ENCODE data around the gene SPAST. TPM values are rescaled to one million over a fixed set of nuclear protein-coding genes. Genes with fewer than 3 reads are reported as not detected.

SPAST gene
- total and polyA plus RNA-seq, 12 donors: 2.4 to 10.9 (median 9.1) TPM

GRCh38 chr2:32061430-32061829, 1.9 kb upstream of the SPAST start:
- Histone ChIP-seq H3K27ac (peak overlapping the region in 1 of 10 donors; percentile 90), H3K4me3 (no peak overlapping the region), H3K4me1 (peaks cover 0 to 32% (median 21%) of the 10 kb centered on the region in 9 donors), H3K9me3 (no peaks in the 10 kb centered on the region), H3K36me3 (peaks cover 0 to 6% (median 0%) of the 10 kb centered on the region in 9 donors), H3K27me3 (no peaks in the 10 kb centered on the region)
- ATAC-seq: no peak
- TF ChIP-seq, protein P1, sequence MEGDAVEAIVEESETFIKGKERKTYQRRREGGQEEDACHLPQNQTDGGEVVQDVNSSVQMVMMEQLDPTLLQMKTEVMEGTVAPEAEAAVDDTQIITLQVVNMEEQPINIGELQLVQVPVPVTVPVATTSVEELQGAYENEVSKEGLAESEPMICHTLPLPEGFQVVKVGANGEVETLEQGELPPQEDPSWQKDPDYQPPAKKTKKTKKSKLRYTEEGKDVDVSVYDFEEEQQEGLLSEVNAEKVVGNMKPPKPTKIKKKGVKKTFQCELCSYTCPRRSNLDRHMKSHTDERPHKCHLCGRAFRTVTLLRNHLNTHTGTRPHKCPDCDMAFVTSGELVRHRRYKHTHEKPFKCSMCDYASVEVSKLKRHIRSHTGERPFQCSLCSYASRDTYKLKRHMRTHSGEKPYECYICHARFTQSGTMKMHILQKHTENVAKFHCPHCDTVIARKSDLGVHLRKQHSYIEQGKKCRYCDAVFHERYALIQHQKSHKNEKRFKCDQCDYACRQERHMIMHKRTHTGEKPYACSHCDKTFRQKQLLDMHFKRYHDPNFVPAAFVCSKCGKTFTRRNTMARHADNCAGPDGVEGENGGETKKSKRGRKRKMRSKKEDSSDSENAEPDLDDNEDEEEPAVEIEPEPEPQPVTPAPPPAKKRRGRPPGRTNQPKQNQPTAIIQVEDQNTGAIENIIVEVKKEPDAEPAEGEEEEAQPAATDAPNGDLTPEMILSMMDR (IDR thresholded peaks at IDR 0.05): no peak
- intact Hi-C loops (cut with DNase I): loop anchor here in 3 of 10 donors (5.0 to 10.0 kb wide), 4 partner anchors 47 to 216 kb away; partner anchors contain the start of genes MEMO1 (in 3 of the 3), SLC30A6 (in 1 of the 3) and YIPF4 (in 1 of the 3)
- DNase-seq: no peak
- 94 to 96% methylated on average over 8 of the region's 8 CpGs for WGBS, 2 donors

DNA sequence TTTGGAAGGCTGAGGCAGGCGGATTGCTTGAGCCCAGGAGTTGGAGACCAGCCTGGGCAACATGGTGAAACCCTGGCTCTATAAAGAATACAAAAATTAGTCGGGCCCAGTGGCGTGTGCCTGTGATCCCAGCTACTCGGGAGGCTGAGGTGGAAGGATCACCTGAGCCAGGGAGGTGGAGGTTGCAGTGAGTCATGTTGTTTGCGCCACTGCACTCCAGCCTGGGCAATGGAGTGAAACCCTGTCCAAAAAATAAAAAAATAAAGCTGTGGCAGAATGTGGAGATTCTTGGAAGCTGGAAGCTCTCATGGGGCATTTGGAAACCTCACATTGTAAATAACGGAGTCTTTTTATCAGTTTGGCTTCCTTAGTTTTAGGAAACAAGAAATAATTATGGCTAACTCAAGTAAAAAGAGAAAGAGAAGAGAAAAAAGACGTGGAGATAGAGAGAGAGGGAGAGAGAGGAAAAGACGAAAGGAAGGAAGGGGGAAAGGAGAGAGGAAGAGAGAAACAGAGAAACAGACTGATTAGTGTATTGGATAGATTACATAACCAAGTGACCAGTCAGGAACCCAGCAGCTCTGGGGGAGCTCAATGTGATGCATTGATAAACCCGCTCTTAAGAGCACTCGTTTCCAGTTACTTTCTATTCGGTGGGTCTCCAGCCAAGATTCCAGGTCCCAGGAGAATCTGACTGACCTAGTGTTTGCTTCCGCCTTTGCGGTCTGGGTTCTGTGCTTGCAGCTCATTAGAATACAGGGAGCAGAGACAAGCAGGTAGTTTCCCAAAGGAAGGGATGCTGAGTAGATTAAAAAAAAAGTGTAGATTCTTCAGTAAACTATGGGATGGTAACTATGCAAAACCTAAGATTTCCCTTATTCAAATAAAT, 1.1 kb upstream of the SPAST start:
- peak; percentile 34 to 74 for DNase-seq
- intact Hi-C loops (cut with DNase I): loop anchor here in 5 of 10 donors (2.0 to 10.0 kb wide), 6 partner anchors 23 to 215 kb away; partner anchors contain the start of genes MEMO1 (in 5 of the 5), DPY30 (in 1 of the 5), SLC30A6 (in 1 of the 5) and YIPF4 (in 1 of the 5)
- peak in 5 of 8 donors; percentile 9 to 47 (median 24) for ATAC-seq
- WGBS, 2 donors: 46 to 51% methylated on average over 13 of the region's 13 CpGs
- Histone ChIP-seq H3K27me3 (no peaks in the 10 kb centered on the region), H3K27ac (peak overlapping the region in 9 of 10 donors; percentile 88 to 96 (median 94)), H3K36me3 (peaks cover 0 to 8% (median 0%) of the 10 kb centered on the region in 9 donors), H3K9me3 (no peaks in the 10 kb centered on the region), H3K4me1 (peaks cover 0 to 37% (median 21%) of the 10 kb centered on the region in 9 donors), H3K4me3 (peak overlapping the region; percentile 64 to 99 (median 87))
- TF ChIP-seq, protein P1 (IDR thresholded peaks at IDR 0.05): no peak

- intact Hi-C loops (cut with DNase I): loop anchor here in 3 of 10 donors (5.0 to 10.0 kb wide), 4 partner anchors 49 to 213 kb away; partner anchors contain the start of genes MEMO1 (in 3 of the 3), SLC30A6 (in 1 of the 3) and YIPF4 (in 1 of the 3)
- TF ChIP-seq, protein P1 (IDR thresholded peaks at IDR 0.05): no peak
- no peaks in the 10 kb centered on the region for H3K27me3 ChIP-seq
- peaks cover 0 to 40% (median 21%) of the 10 kb centered on the region in 9 donors for H3K4me1 ChIP-seq
- 0% methylated on average over 38 to 40 of the region's 40 CpGs for WGBS, 2 donors
- H3K27ac ChIP-seq: peak overlapping the region; percentile 79 to 96 (median 93)
- no peaks in the 10 kb centered on the region for H3K9me3 ChIP-seq
- DNase-seq: peak in 1 of 2 donors; percentile 14
- H3K4me3 ChIP-seq: peak overlapping the region; percentile 64 to 99 (median 87)
- peaks cover 0 to 8% (median 0%) of the 10 kb centered on the region in 9 donors for H3K36me3 ChIP-seq
- ATAC-seq: peak in 2 of 8 donors; percentile 36 to 47
These were observed 755 bp downstream of the SPAST start for GRCh38 chr2:32064021-32064601.

DNA sequence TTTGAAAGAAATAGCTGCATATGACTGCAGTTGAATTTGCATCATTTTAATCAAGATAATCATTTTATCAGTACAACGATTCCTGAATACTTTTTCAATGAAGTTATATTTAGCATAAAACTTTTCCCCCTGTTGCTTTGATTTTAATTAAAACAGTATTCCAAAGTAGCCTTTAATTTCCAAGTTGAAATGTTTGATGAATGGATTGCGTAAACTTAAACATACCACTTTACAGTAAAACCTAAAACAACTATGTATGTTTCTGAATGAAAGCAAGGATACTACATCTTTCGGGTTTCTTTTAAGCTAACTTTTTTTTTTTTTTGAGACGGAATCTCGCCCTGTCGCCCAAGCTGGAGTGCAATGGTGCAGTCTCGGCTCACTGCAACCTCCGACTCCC, 1.4 kb downstream of the SPAST start:
- DNase-seq (no peak), ATAC-seq (no peak)
- Histone ChIP-seq H3K4me3 (peak overlapping the region; percentile 64 to 99 (median 87)), H3K36me3 (peaks cover 0 to 8% (median 0%) of the 10 kb centered on the region in 9 donors), H3K4me1 (peaks cover 0 to 43% (median 21%) of the 10 kb centered on the region in 9 donors), H3K27me3 (no peaks in the 10 kb centered on the region), H3K27ac (peak overlapping the region in 8 of 10 donors; percentile 90 to 96 (median 94)), H3K9me3 (no peaks in the 10 kb centered on the region)
- TF ChIP-seq, protein P1 (IDR thresholded peaks at IDR 0.05): no peak
- intact Hi-C loops (cut with DNase I): loop anchor here in 3 of 10 donors (5.0 to 10.0 kb wide), 4 partner anchors 50 to 213 kb away; partner anchors contain the start of genes MEMO1 (in 3 of the 3), SLC30A6 (in 1 of the 3) and YIPF4 (in 1 of the 3)
- 77 to 82% methylated on average over 8 of the region's 8 CpGs for WGBS, 2 donors
